IMR-90 (cell line): ENCODE measurements around the gene RAB11A. TPM values are rescaled to one million over a fixed set of nuclear protein-coding genes. Genes with fewer than 3 reads are reported as not detected.

Source experiments
- ATAC-seq: fragments of 200-7000 bp; cut with Tn5 transposase; 2 replicates; pipeline ENCODE4 v1.9.1; 2020; ENCODE audit warnings: low read depth, mild to moderate bottlenecking, moderate library complexity
- BruUV-seq: library from RNA; stranded (reverse); fragments of 400-500 nt; replicated peaks from 2 replicates; lab custom pipeline; 2021; lab: Mats Ljungman, UMichigan
- CTCF ChIA-PET: fragments of 300-600 bp; formaldehyde crosslinking; extraction: SDS; loops from one replicate; lab custom pipeline; 2021; ENCODE audit warnings: antibody characterized with exemption; lab: Yijun Ruan, JAX
- POLR2A ChIA-PET: fragments of 300-600 bp; sonication (Branson Sonifier 250); formaldehyde crosslinking; loops from one replicate; lab custom pipeline; 2022; ENCODE audit warnings: antibody characterized with exemption; ENCODE audit not compliant: unreplicated experiment; lab: Charles Lee
- DNase-seq: peaks from one replicate; pipeline ENCODE4 v3.0.0; 2013
- H2AFZ ChIP-seq: replicated peaks from 2 replicates; pipeline ENCODE3; 2013; ENCODE audit warnings: low read length, mild to moderate bottlenecking; ENCODE audit not compliant: poor library complexity
- H2AK5ac ChIP-seq: 2 replicates; pipeline ENCODE4 v1.6.1; 2013; ENCODE audit warnings: low read depth, low read length, inconsistent platforms
- H2AK9ac ChIP-seq: replicated peaks from 2 replicates; pipeline ENCODE3; 2013; ENCODE audit warnings: mild to moderate bottlenecking, low read depth, low read length, moderate library complexity; ENCODE audit not compliant: poor library complexity
- H2BK120ac ChIP-seq: 2 replicates; pipeline ENCODE4 v1.6.1; 2013; ENCODE audit warnings: low read depth, low read length, inconsistent platforms
- H2BK15ac ChIP-seq: 3 replicates; pipeline ENCODE4 v1.6.1; 2013; ENCODE audit warnings: low read depth, low read length, inconsistent platforms
- H2BK20ac ChIP-seq: 2 replicates; pipeline ENCODE4 v1.6.1; 2013; ENCODE audit warnings: low read depth, mild to moderate bottlenecking, inconsistent platforms, low read length, moderate library complexity
- H2BK5ac ChIP-seq: 2 replicates; pipeline ENCODE4 v1.6.1; 2013; ENCODE audit warnings: mild to moderate bottlenecking, low read depth, low read length, inconsistent platforms; ENCODE audit not compliant: poor library complexity, severe bottlenecking
- H3K14ac ChIP-seq: replicated peaks from 2 replicates; pipeline ENCODE4 v1.6.1; 2013; ENCODE audit warnings: low read depth, low read length, inconsistent platforms
- H3K18ac ChIP-seq: 2 replicates; pipeline ENCODE4 v1.6.1; 2013; ENCODE audit warnings: low read depth, low read length, control low read depth
- H3K23ac ChIP-seq: 2 replicates; pipeline ENCODE4 v1.6.1; 2013; ENCODE audit warnings: low read depth, low read length, inconsistent platforms
- H3K27ac ChIP-seq: 2 replicates; pipeline ENCODE4 v1.5.1; 2013; ENCODE audit warnings: mild to moderate bottlenecking, control low read depth, low read length; ENCODE audit not compliant: insufficient read depth
- H3K27me3 ChIP-seq: 2 replicates; pipeline ENCODE4 v1.6.1; 2013; ENCODE audit warnings: low read length; ENCODE audit not compliant: control insufficient read depth, insufficient read depth
- H3K36me3 ChIP-seq: 2 replicates; pipeline ENCODE4 v1.6.1; 2013; ENCODE audit warnings: low read length, mixed read lengths; ENCODE audit not compliant: control insufficient read depth, insufficient read depth
- H3K4ac ChIP-seq: 2 replicates; pipeline ENCODE4 v1.6.1; 2013; ENCODE audit warnings: low read depth, low read length, inconsistent platforms
- H3K4me1 ChIP-seq: 2 replicates; pipeline ENCODE4 v1.6.1; 2013; ENCODE audit warnings: low read length, mixed read lengths; ENCODE audit not compliant: control insufficient read depth, insufficient read depth
- H3K4me2 ChIP-seq: 2 replicates; pipeline ENCODE4 v1.6.1; 2013; ENCODE audit warnings: low read depth, mild to moderate bottlenecking, control low read depth, low read length, moderate library complexity
- H3K4me3 ChIP-seq: 2 replicates; pipeline ENCODE4 v1.5.1; 2013; ENCODE audit warnings: low read depth, mild to moderate bottlenecking, control low read depth, low read length, moderate library complexity; ENCODE audit not compliant: insufficient read depth
- H3K56ac ChIP-seq: 2 replicates; pipeline ENCODE4 v1.6.1; 2013; ENCODE audit warnings: low read length, inconsistent platforms; ENCODE audit not compliant: insufficient read depth; ENCODE audit errors: extremely low read depth
- H3K79me1 ChIP-seq, 2 experiments: 2 replicates each; pipeline ENCODE4 v1.6.1; 2013; ENCODE audit warnings: low read length in 2 of 2, inconsistent platforms in 1 of 2, low read depth in 1 of 2
- H3K9ac ChIP-seq: 2 replicates; pipeline ENCODE4 v1.6.1; 2013; ENCODE audit warnings: low read depth, low read length, control low read depth
- H3K9me1 ChIP-seq: 2 replicates; pipeline ENCODE4 v1.6.1; 2013; ENCODE audit warnings: low read length, inconsistent platforms; ENCODE audit not compliant: insufficient read depth
- H3K9me3 ChIP-seq: 2 replicates; pipeline ENCODE4 v1.6.1; 2013; ENCODE audit warnings: low read length; ENCODE audit not compliant: control insufficient read depth, insufficient read depth
- H4K20me1 ChIP-seq: 2 replicates; pipeline ENCODE4 v1.6.1; 2013; ENCODE audit warnings: low read length, inconsistent platforms; ENCODE audit not compliant: insufficient read depth
- H4K5ac ChIP-seq: 2 replicates; pipeline ENCODE4 v1.6.1; 2013; ENCODE audit warnings: mild to moderate bottlenecking, low read depth, low read length, control low read depth
- H4K8ac ChIP-seq, 2 experiments: 2 replicates each; pipeline ENCODE4 v1.6.1; 2013; ENCODE audit warnings: low read depth in 2 of 2, low read length in 2 of 2, control low read depth in 1 of 2, inconsistent platforms in 1 of 2
- H4K91ac ChIP-seq: 2 replicates; pipeline ENCODE4 v1.6.1; 2013; ENCODE audit warnings: low read depth, low read length, inconsistent platforms; ENCODE audit not compliant: insufficient read depth
- BHLHE40 ChIP-seq: fragments of 150-350 bp; IDR thresholded peaks from 2 replicates; pipeline ENCODE4 v1.6.1; 2016; ENCODE audit warnings: mild to moderate bottlenecking, low read depth, low read length
- CEBPB ChIP-seq: IDR thresholded peaks from 2 replicates; pipeline ENCODE4 v1.6.1; 2012; ENCODE audit warnings: low read depth, low read length, improper control_type of control experiment
- CHD1 ChIP-seq: IDR thresholded peaks from 2 replicates; pipeline ENCODE4 v1.6.1; 2012; ENCODE audit warnings: low read depth, low read length, improper control_type of control experiment
- ELK1 ChIP-seq: fragments of 150-350 bp; IDR thresholded peaks from 2 replicates; pipeline ENCODE4 v1.6.1; 2016; ENCODE audit warnings: low read depth, mild to moderate bottlenecking, low read length, moderate library complexity, borderline replicate concordance
- FOS ChIP-seq: fragments of 150-350 bp; IDR thresholded peaks from 2 replicates; pipeline ENCODE4 v1.6.1; 2016; ENCODE audit warnings: low read depth, low read length
- MAFK ChIP-seq: IDR thresholded peaks from 2 replicates; pipeline ENCODE4 v1.6.1; 2012; ENCODE audit warnings: low read depth, low read length, improper control_type of control experiment
- MAZ ChIP-seq: IDR thresholded peaks from 2 replicates; pipeline ENCODE4 v1.6.1; 2012; ENCODE audit warnings: low read depth, mild to moderate bottlenecking, low read length, improper control_type of control experiment, moderate library complexity, borderline replicate concordance
- MXI1 ChIP-seq: IDR thresholded peaks from 2 replicates; pipeline ENCODE4 v1.6.1; 2012; ENCODE audit warnings: low read depth, mild to moderate bottlenecking, low read length, moderate library complexity, borderline replicate concordance
- NFE2L2 ChIP-seq: fragments of 150-350 bp; IDR thresholded peaks from 2 replicates; pipeline ENCODE4 v1.6.1; 2016; ENCODE audit warnings: low read depth, mild to moderate bottlenecking, low read length
- POLR2A ChIP-seq: IDR thresholded peaks from 2 replicates; pipeline ENCODE4 v1.6.1; 2012; ENCODE audit warnings: mild to moderate bottlenecking, low read depth, low read length
- RAD21 ChIP-seq: IDR thresholded peaks from 2 replicates; pipeline ENCODE4 v1.6.1; 2012; ENCODE audit warnings: low read length, improper control_type of control experiment
- RCOR1 ChIP-seq: IDR thresholded peaks from 2 replicates; pipeline ENCODE4 v1.6.1; 2012; ENCODE audit warnings: mild to moderate bottlenecking, low read length, improper control_type of control experiment; ENCODE audit not compliant: insufficient replicate concordance
- RFX5 ChIP-seq: IDR thresholded peaks from 2 replicates; pipeline ENCODE4 v1.8.0; 2012; ENCODE audit warnings: low read depth, mild to moderate bottlenecking, low read length, moderate library complexity
- SMC3 ChIP-seq: fragments of 150-350 bp; IDR thresholded peaks from 2 replicates; pipeline ENCODE4 v1.6.1; 2016; ENCODE audit warnings: low read depth, mild to moderate bottlenecking, antibody characterized with exemption, low read length, moderate library complexity
- WGBS, 2 experiments: methylation state at CpG; one replicate each; pipeline versions ENCODE4 v1.1.5 to v1.1.7; 2013; ENCODE audit warnings: missing lambda C conversion rate in 2 of 2; ENCODE audit not compliant: insufficient read length in 1 of 2; ENCODE audit errors: extremely low coverage in 2 of 2; 5-methylcytosine and 5-hydroxymethylcytosine counted together
- dilution Hi-C: fragments of 300-500 bp; cut with HindIII; formaldehyde crosslinking; loops from one replicate; pipeline ENCODE4 v1.14.3; 2018; ENCODE audit warnings: low sequenced_read_pairs; ENCODE audit not compliant: unreplicated experiment
- in situ Hi-C: fragments of 300-500 bp; cut with MboI; formaldehyde crosslinking; loops from 3 replicates; pipeline ENCODE4 v1.14.3; 2019; ENCODE audit warnings: low sequenced_read_pairs, inconsistent platforms, mixed read lengths
- intact Hi-C: fragments of 100-400 bp; cut with micrococcal nuclease; formaldehyde crosslinking; loops from 2 replicates; pipeline ENCODE4 v1.10.0; 2022
- polyA plus RNA-seq, 3 experiments: library from polyadenylated mRNA; depleted of rRNA; stranded (reverse); fragments of >200 nt; gene quantifications; 2 replicates each; pipeline ENCODE4 v1.2.3, GENCODE V29; 2012; ENCODE audit warnings: low replicate concordance in 1 of 3
- total RNA-seq: library from RNA; depleted of rRNA; stranded (reverse); fragments of >200 nt; gene quantifications from 2 replicates; pipeline ENCODE4 v1.2.3, GENCODE V29; 2012
- TF ChIP-seq, protein P1 (sequence below): fragments of 150-350 bp; IDR thresholded peaks from 2 replicates; pipeline ENCODE4 v1.6.1; 2017; ENCODE audit warnings: mild to moderate bottlenecking, antibody characterized with exemption, low read length, low read depth
- TF ChIP-seq, protein P2 (sequence below): conservative IDR thresholded peaks from 2 replicates; pipeline ENCODE4 v1.5.1; 2012; ENCODE audit warnings: mild to moderate bottlenecking, low read depth, low read length, improper control_type of control experiment

The RAB11A gene
- total and polyA plus RNA-seq, 2 of the 4 experiments (the other 2 are of a cell fraction), result 341 to 462 TPM

GRCh38 chr15:65922621-65923020, 53.3 kb downstream of the RAB11A start:
- no TSS peak for BruUV-seq
- no peak overlapping the region for H2AFZ ChIP-seq
- intact Hi-C loops, result no loop called here
- H4K91ac ChIP-seq, result no peak overlapping the region
- H2AK9ac ChIP-seq, result no peak overlapping the region
- H2BK20ac ChIP-seq, result no peak overlapping the region
- H2BK15ac ChIP-seq, result no peak overlapping the region
- in situ Hi-C loops, result loop anchor here (25.0 kb wide), 1 partner anchor 565 kb away; the partner anchor contains the start of gene SNAPC5
- TF ChIP-seq RCOR1, result no peak
- TF ChIP-seq, protein P1, sequence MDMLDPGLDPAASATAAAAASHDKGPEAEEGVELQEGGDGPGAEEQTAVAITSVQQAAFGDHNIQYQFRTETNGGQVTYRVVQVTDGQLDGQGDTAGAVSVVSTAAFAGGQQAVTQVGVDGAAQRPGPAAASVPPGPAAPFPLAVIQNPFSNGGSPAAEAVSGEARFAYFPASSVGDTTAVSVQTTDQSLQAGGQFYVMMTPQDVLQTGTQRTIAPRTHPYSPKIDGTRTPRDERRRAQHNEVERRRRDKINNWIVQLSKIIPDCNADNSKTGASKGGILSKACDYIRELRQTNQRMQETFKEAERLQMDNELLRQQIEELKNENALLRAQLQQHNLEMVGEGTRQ, result no peak
- no peak for TF ChIP-seq CEBPB
- TF ChIP-seq BHLHE40, result no peak
- no peak for TF ChIP-seq POLR2A
- no peak for TF ChIP-seq ELK1
- no peak for TF ChIP-seq SMC3
- TF ChIP-seq, protein P2, sequence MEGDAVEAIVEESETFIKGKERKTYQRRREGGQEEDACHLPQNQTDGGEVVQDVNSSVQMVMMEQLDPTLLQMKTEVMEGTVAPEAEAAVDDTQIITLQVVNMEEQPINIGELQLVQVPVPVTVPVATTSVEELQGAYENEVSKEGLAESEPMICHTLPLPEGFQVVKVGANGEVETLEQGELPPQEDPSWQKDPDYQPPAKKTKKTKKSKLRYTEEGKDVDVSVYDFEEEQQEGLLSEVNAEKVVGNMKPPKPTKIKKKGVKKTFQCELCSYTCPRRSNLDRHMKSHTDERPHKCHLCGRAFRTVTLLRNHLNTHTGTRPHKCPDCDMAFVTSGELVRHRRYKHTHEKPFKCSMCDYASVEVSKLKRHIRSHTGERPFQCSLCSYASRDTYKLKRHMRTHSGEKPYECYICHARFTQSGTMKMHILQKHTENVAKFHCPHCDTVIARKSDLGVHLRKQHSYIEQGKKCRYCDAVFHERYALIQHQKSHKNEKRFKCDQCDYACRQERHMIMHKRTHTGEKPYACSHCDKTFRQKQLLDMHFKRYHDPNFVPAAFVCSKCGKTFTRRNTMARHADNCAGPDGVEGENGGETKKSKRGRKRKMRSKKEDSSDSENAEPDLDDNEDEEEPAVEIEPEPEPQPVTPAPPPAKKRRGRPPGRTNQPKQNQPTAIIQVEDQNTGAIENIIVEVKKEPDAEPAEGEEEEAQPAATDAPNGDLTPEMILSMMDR, result no peak
- no peak for TF ChIP-seq RAD21
- TF ChIP-seq FOS, result no peak
- TF ChIP-seq MAFK, result no peak
- no peak for TF ChIP-seq MAZ
- no peak for TF ChIP-seq MXI1
- no peak for TF ChIP-seq NFE2L2
- no peak for TF ChIP-seq RFX5
- TF ChIP-seq CHD1, result no peak
- H3K4ac ChIP-seq, result no peak overlapping the region
- ChIA-PET CTCF (no interaction called here), POLR2A (no interaction called here)
- ATAC-seq (no peak), DNase-seq (no peak)
- no peak overlapping the region for H3K14ac ChIP-seq
- H3K18ac ChIP-seq, result no peak overlapping the region
- no peak overlapping the region for H3K27ac ChIP-seq
- no peak overlapping the region for H3K4me2 ChIP-seq
- dilution Hi-C loops, result no loop called here
- WGBS, 2 experiments, result 67% methylated on average over 3 of the region's 7 CpGs; no CpG with 5 or more reads in 1 of the 2 experiments
- H4K5ac ChIP-seq, result no peak overlapping the region
- no peaks in the 10 kb centered on the region for H3K9me3 ChIP-seq
- no peaks in the 10 kb centered on the region for H3K79me1 ChIP-seq
- H3K56ac ChIP-seq, result no peak overlapping the region
- no peak overlapping the region for H2BK5ac ChIP-seq
- H2AK5ac ChIP-seq, result no peak overlapping the region
- H3K9me1 ChIP-seq, result peaks cover 3% of the 10 kb centered on the region; the same call in 1 of the 2 replicates
- H3K9ac ChIP-seq, result no peak overlapping the region
- no peak overlapping the region for H3K4me3 ChIP-seq
- H3K23ac ChIP-seq, result no peak overlapping the region
- H3K27me3 ChIP-seq, result no peaks in the 10 kb centered on the region
- no peak overlapping the region for H2BK120ac ChIP-seq
- no peaks in the 10 kb centered on the region for H3K4me1 ChIP-seq
- H4K8ac ChIP-seq, result no peak overlapping the region
- no peaks in the 10 kb centered on the region for H3K36me3 ChIP-seq
- H4K20me1 ChIP-seq, result no peaks in the 10 kb centered on the region; the same call in 1 of the 2 replicates
